ENCODE results near the gene CBR4.

- TF ChIP-seq CTCF (IDR thresholded peaks at IDR 0.05) (no peak), POLR2A (IDR thresholded peaks at IDR 0.05) (no peak)
Measured at GRCh38 chr4:168999809-169000208, 10.2 kb downstream of the CBR4 start.

Measured in heart left ventricle (tissue), 13 donors.